NCI-H748 treated with DMSO at 0.1 percent for 48 hours (cell line): ENCODE data around the gene IGFLR1.
"Not testable (repeated sequence)": the region's sequence is repeated elsewhere in the genome, so short reads cannot be mapped to it uniquely, and the experiment has no call there.

Source experiments
- DNase-seq: peaks from one replicate; lab custom pipeline; 2025; lab: John Stamatoyannopoulos, UW

Gene IGFLR1

GRCh38 chr19:35724132-35724531 is 18.1 kb downstream of the IGFLR1 start:
- DNase-seq = not testable (repeated sequence)

GRCh38 chr19:35723671-35724070 is 18.6 kb downstream of the IGFLR1 start:
- no peak for DNase-seq

DNA sequence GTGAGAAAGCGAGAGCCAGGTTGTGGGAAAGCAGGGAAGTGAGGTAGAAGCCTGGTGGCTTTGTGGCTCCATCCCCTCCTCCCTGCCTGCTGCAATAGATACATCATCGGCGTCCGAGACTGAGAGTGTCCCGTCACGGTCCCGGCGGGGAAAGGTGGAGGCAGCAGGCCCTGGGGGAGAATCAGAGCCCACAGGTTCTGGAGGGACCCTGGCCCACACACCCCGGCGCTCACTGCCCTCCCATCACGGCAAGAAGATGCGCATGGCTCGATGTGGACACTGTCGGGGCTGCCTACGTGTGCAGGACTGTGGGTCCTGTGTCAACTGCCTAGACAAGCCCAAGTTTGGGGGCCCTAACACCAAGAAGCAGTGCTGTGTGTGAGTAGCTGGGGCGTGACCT is 19.4 kb downstream of the IGFLR1 start:
- DNase-seq = no peak

DNA sequence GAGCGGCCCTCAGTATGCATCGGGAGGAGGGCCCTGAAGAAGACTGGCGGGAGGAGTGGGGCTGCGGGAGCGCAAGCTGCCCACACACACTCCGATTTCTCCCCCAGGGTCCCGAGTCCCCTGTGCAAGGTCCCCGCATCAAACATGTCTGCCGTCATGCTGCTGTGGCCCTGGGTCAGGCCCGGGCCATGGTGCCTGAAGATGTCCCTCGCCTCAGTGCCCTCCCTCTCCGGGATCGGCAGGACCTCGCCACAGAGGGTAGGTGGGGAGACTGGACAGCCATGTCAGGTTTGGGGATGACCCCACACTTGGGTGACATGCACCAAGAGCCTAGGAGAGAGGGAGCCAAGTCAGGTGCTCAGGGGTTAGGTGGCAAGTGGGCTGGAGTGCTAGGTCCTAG is 19.8 kb downstream of the IGFLR1 start:
- no peak for DNase-seq

- no peak for DNase-seq
Measured at GRCh38 chr19:35721374-35721773, 20.9 kb downstream of the IGFLR1 start.

- DNase-seq = no peak
Measured at GRCh38 chr19:35720648-35721047, 21.6 kb downstream of the IGFLR1 start.

DNA sequence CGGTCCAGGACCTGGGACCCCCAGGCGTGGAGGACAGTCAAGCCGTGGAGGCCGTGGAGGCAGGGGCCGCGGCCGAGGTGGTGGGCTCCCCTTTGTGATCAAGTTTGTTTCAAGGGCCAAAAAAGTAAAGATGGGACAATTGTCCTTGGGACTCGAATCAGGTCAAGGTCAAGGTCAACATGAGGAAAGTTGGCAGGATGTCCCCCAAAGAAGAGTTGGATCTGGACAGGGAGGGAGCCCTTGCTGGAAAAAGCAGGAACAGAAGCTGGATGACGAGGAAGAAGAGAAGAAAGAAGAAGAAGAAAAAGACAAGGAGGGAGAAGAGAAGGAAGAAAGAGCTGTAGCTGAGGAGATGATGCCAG is 22.1 kb downstream of the IGFLR1 start:
- no peak for DNase-seq

DNA sequence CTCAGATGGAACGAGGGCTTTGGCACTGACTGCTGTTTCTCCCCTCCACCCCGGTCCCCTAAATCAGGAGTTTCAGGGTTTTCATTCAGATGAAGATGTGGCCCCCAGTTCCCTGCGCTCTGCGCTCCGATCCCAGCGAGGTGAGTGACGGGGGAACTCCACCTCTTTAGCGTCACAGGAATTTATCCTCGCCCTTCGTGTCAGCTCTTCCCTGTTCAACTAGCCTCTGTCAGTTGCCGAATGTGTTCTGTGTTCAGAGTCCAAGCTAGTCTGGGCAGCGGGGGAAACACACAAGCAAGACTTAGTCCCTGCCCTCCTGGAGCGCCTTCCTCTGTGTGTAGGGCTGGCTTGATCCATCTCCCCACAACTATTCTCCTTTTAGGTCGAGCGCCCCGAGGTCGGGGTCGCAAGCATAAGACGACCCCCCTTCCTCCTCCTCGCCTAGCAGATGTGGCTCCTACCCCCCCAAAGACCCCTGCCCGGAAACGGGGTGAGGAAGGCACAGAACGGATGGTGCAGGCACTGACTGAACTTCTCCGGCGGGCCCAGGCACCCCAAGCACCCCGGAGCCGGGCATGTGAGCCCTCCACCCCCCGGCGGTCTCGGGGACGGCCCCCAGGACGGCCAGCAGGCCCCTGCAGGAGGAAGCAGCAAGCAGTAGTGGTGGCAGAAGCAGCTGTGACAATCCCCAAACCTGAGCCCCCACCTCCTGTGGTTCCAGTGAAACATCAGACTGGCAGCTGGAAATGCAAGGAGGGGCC is 22.7 kb downstream of the IGFLR1 start:
- no peak for DNase-seq

GRCh38 chr19:35718345-35719041 is 23.8 kb downstream of the IGFLR1 start:
- no peak for DNase-seq

DNA sequence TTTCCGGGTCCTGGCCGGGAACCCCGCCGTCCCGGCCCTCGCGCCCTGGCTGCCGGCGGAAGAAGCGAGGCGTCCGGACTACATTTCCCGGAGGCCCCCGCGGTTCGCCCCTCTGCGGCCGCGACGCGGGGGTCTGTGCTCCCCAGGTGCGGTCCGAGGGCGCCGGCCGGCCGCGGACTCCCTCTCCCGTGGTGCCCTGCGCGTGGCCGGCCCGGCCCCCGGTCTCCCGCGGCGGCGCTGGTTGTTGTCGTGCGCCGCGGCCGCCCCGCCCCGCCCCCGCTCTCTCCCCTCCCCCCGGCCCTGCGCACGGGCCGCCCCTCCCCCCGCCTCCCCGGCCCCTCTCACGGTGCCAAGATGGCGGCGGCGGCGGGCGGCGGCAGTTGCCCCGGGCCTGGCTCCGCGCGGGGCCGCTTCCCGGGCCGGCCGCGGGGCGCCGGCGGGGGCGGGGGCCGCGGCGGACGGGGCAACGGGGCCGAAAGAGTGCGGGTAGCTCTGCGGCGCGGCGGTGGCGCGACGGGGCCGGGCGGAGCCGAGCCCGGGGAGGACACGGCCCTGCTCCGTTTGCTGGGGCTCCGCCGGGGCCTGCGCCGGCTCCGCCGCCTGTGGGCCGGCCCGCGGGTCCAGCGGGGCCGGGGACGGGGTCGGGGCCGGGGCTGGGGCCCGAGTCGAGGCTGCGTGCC is 24.4 kb downstream of the IGFLR1 start, which contains the start of gene KMT2B:
Gene KMT2B (plus strand): TSS at position 339 of the 680 bp plus-strand sequence. CDS start 16 bp downstream, at position 355.
- peak; percentile 92 for DNase-seq

- DNase-seq = peak; percentile 98
Measured at GRCh38 chr19:35716801-35717664, 25.2 kb downstream of the IGFLR1 start.

DNA sequence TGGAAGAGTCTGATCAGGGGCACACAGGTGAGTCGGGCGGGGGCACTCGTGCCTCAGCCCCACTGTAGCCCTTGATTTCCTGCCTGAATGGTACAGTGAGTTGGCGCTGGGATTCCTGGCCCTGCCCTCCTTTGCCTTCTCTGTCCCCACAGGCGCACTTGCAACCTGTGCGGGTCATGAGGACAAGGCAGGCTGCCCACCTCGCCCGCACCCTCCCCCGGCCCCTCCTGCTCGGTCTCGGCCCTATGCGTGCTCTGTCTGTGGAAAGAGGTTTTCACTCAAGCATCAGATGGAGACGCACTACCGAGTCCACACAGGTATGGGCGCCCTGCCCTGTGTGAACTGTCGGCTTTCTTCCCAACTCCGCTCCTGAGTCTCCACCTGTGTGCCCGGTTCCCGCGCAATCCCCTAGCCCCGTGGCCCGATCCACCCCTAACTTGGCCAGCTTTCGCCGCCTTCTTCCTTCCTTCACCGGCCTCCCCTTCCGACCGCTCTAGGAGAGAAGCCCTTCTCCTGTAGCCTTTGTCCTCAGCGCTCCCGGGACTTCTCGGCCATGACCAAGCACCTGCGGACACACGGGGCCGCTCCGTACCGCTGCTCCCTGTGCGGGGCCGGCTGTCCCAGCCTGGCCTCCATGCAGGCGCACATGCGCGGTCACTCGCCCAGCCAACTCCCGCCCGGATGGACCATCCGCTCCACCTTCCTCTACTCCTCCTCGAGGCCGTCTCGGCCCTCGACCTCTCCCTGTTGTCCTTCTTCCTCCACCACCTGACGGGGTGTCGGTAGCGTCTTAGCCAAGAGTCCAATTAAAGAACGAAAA is 26.1 kb downstream of the IGFLR1 start:
- peak; percentile 35 for DNase-seq

DNA sequence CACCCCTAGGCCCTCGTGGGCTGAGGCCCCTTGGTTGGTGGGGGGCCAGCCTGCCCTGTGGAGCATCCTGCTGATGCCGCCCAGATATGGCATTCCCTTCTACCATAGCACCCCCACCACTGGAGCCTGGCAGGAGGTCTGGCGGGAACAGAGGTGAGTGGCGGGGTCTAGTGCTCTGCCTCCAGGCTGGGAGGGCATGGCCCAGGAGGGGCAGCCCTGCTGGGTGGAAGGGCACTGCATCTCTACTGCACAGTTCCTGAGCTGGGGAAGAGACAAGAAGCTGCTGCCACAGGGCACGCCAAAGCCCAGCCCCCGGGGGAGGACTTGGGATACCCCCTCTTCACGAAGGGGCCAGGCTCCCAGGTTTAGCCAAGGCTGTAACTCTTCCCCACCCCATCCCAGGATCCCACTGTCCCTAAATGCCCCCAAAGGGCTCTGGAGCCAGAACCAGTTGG is 26.9 kb downstream of the IGFLR1 start:
- no peak for DNase-seq

- DNase-seq = no peak
Measured at GRCh38 chr19:35714601-35715354, 27.5 kb downstream of the IGFLR1 start.

DNA sequence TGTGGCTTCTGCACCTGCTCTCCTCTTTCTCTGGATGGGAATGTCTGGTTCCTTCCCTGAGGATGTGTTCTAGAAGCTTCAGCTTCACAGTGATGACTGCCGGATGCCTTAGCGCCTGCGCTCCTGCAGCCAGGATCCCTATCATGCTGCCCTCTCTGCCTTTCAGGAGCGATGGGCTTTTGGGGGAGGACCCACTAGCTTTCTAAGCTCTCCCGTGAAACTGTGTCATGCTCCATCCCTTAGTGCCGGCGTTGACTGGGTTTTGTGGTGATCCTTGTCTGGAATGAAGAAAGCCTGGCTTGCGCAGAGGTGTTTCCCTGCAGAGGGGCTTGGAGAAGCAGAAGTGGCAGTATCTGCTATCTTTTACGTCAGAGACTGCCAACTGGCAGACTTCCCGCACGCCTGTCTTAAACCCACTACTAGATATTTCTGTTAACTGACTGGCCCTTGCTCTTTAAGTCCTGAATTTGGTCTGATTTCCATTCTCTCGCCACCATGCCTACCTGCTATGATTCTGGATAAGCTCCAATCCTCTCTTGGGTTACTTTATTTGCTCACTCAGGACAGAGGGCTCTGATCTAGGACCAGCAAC is 28.3 kb downstream of the IGFLR1 start:
- no peak for DNase-seq

- DNase-seq = no peak
Measured at GRCh38 chr19:35713506-35713850, 28.8 kb downstream of the IGFLR1 start.

DNA sequence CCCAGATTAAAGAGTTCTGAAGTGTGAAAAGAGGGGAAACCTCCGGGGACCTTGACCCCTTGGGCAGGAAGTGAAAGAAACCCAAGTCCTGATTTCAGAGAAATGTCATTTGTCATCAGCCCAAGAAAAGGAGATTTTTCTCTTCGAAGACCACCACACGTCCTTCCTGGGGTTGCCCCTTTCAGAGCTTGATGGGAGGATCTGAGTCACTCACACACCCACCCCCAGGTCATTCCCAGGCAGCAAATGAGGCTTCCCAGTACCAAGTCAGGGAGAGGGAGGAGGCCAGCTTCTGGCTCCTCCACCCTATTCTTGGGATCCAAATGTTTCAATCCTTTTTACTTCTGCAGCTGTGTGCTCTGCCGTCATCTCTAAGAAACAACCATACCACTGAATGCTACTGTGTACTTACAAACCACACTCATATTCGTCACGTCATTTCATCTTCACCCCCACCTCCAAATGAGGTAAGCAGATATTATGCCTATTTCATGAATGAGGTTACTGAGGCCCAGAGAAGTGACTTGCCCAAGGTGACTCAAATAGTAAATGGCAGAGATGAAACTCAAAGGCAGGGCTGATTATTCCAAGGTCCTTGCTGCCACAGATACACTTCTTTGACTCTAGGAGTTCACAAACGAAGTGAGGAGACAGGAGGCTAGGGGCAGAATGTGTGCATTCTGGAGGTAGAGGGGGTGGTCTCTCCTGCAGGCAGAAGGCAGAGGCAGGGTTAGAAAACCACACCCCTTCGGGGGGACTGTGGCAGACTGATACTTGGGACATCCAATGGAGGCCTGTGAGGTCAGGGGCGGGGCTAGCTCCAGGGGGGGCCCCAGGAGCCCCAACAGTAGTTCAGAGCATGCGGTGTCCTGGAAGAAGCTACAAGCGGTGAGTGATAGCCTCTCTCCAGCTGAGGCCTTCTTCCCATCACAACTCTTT is 29.4 kb downstream of the IGFLR1 start:
- DNase-seq = no peak

DNA sequence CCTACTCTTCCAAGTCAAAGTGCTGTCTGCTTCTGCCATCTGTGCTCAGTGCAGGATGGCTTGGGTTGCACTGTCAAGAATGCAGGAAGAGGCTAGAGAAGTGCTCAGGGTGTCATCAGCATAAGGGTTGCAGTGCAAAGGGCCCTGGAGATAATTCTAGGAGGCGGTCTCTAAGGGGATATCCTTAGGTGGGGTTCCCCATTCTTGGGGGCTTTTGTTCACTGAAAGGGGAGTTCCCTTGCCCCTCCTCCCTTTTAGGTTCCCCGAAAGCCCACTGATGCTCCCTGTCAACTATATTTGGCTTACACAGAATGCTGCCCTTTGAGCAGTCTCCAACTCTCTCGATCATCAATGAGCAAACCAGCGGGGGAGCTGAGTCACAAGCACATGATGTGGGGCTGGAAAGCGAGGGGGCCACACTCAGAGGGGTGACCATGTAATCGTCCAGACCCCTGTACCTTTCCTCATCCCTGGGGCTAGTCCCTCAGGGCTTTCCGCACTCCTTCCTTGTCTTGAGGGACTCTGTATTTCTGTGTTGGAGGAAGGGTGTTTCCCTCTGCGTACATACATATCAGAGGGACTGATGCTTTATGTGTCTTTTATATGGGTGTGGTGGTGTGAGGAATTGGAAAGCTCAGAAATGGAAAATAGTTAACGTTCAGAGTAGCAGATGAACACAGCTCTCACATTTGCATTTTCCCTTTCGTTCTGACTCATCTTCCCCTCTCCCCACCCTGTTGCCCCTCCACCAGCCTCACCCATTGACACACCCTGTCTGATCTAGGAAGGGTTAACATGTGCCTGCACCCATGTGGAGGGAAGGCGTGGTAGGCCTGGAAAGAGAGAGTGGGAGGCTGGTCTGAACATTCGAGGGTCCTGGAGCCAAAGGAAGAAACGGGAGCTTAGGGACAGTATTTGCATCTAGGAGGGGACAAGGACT is 31.2 kb downstream of the IGFLR1 start:
- DNase-seq = no peak
